IPS-18a (cell line): ENCODE results near the gene SEC14L3.

Experiments used
- H3K27ac ChIP-seq: one replicate; pipeline ENCODE4 v1.5.1; 2013; ENCODE audit warnings: low read length
- H3K27me3 ChIP-seq: one replicate; pipeline ENCODE4 v1.6.1; 2013; ENCODE audit warnings: mild to moderate bottlenecking, low read length; ENCODE audit not compliant: control insufficient read depth, insufficient read depth
- H3K36me3 ChIP-seq: one replicate; pipeline ENCODE4 v1.6.1; 2013; ENCODE audit warnings: low read depth, low read length; ENCODE audit not compliant: control insufficient read depth
- H3K4me1 ChIP-seq: one replicate; pipeline ENCODE4 v1.6.1; 2013; ENCODE audit warnings: low read depth, low read length; ENCODE audit not compliant: control insufficient read depth
- H3K4me3 ChIP-seq: one replicate; pipeline ENCODE4 v1.5.1; 2013; ENCODE audit warnings: low read length
- H3K9ac ChIP-seq: one replicate; pipeline ENCODE4 v1.6.1; 2013; ENCODE audit warnings: mild to moderate bottlenecking, low read length, moderate library complexity
- H3K9me3 ChIP-seq: one replicate; pipeline ENCODE4 v1.6.1; 2013; ENCODE audit warnings: low read depth, low read length; ENCODE audit not compliant: control insufficient read depth

Gene SEC14L3

DNA sequence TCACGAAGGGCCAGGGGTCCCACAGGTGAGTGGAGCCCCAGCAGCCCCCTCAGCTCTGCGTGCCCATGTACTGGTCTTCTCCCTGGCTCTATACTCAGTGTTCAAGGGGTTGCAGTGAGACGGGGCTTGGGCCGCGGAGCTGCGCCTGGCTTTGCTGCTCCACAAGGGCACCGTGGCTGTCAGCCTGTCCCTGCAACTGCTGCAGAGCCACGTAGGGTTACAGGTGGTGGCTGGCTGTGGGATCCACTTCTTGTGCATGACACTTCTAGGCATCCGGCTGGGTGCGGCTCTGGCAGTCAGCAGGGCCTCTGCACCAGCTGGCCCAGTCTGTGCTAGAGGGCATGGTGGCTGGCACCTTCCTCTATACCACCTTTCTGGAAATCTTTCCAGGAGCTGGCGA lies 32.0 kb downstream of the SEC14L3 start:
- Histone ChIP-seq H3K27ac (no peak overlapping the region), H3K4me3 (no peak overlapping the region), H3K9me3 (no peaks in the 10 kb centered on the region), H3K27me3 (no peaks in the 10 kb centered on the region), H3K36me3 (no peaks in the 10 kb centered on the region), H3K4me1 (peaks cover 3% of the 10 kb centered on the region), H3K9ac (no peak overlapping the region)

DNA sequence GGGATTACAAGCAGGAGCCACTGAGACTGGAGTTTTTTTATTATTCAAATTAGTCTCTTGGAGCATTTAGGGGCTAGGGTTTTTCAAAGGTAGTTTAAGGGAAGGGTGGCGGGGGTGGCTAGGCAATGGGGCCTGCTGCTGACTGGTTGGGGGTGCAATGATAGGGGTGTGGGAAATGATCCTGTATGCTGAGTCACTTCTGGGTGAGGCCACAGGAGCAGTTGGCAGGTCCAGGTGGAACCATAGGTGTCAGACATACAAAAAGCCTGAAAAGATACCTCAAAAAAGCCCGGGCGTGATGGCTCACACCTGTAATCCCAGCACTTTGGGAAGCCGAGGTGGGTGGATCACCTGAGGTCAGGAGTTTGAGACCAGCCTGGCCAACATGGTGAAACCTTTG lies 32.6 kb downstream of the SEC14L3 start:
- H3K4me3 ChIP-seq = no peak overlapping the region
- H3K27ac ChIP-seq = no peak overlapping the region

DNA sequence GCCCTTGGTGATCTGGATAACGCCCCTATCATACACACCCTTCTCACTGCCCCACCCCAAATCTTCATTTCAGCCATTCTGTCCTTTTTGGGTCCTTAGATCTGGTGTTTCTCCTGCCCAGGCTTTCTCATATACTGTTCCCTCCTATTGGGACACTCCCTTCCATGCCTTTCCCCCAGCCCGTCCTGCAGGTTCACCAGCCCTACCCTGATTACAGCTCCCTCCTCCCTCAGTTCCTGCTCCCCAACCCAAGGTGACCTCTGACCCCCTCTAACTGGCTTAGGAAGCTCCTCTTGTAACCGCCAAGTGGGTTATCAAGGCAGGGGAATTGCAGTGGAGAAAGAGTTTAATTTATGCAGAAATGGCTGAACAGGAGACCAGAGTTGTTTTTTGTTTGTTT lies 33.3 kb downstream of the SEC14L3 start:
- Histone ChIP-seq H3K9me3 (no peaks in the 10 kb centered on the region), H3K27ac (no peak overlapping the region), H3K36me3 (no peaks in the 10 kb centered on the region), H3K27me3 (no peaks in the 10 kb centered on the region), H3K4me1 (no peaks in the 10 kb centered on the region), H3K9ac (no peak overlapping the region), H3K4me3 (no peak overlapping the region)

More for the DNA sequence above, 32.6 kb downstream of the SEC14L3 start:
- Histone ChIP-seq H3K4me1 (no peaks in the 10 kb centered on the region), H3K36me3 (no peaks in the 10 kb centered on the region), H3K9me3 (no peaks in the 10 kb centered on the region), H3K9ac (no peak overlapping the region), H3K27me3 (no peaks in the 10 kb centered on the region)

DNA sequence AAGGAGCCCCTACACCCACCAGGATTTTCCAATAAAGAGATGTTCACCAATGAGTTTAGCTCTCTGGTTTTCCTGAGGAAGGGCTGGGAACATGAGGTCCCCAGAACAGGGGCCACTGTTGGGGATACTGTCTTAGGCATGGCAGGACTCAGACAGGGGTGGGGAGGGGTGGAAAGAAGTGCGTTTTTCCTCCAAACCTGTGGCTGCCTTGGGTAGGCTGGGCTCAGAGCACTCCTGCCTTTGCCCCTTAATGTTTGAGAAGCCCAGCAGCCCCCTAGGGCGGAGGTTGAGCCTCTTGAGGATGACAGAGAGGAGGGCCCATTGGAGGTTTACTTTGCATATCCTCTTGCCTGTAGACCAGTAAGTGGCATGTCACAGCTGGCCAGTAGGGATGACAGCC lies 35.6 kb downstream of the SEC14L3 start:
- no peak overlapping the region for H3K27ac ChIP-seq
- H3K4me1 ChIP-seq = no peaks in the 10 kb centered on the region
- no peak overlapping the region for H3K4me3 ChIP-seq
- no peaks in the 10 kb centered on the region for H3K9me3 ChIP-seq
- H3K36me3 ChIP-seq = no peaks in the 10 kb centered on the region
- no peaks in the 10 kb centered on the region for H3K27me3 ChIP-seq
- no peak overlapping the region for H3K9ac ChIP-seq

DNA sequence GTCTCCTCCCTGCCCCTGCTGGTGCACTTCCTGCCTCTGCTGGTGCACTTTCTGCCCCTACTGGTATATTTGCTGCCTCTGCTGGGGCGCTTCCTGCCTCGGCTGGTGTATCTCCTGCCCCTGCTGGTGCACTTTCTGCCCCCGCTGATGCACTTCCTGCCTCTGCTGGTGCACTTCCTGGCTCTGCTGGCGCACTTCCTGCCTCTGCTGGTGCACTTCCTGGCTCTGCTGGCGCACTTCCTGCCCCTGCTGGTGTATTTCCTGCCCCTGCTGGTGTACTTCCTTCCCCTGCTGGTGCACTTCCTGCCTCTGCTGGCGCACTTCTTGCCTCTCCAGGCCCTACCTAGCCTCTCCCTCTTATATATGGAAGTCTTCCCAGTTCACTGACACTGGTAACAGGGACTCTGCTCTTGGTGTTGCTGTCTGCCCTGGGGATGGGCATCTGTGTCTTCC lies 36.1 kb downstream of the SEC14L3 start:
- Histone ChIP-seq H3K4me1 (no peaks in the 10 kb centered on the region), H3K27me3 (no peaks in the 10 kb centered on the region), H3K36me3 (no peaks in the 10 kb centered on the region), H3K4me3 (no peak overlapping the region), H3K9me3 (no peaks in the 10 kb centered on the region), H3K27ac (no peak overlapping the region), H3K9ac (no peak overlapping the region)

DNA sequence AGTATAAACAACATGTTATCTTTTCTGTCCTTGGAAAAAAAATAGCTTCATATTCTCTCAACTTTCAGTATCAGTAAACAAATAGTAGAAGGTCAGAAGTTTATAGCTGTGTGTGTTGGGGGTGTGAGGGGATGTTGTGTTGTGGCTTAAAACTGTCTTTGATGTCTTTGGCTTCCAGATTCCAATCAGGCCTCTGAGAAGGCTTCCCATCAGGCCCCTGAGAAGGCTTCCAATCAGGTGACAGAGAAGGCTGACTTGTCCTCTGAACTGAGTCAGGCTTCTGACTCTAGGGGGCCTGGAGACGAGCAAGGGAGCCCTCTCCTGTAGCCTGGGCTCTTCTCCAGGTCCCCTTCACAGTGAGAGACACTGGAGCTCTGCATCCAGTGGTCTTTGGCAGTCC lies 37.0 kb downstream of the SEC14L3 start:
- Histone ChIP-seq H3K36me3 (no peaks in the 10 kb centered on the region), H3K4me3 (no peak overlapping the region), H3K9me3 (no peaks in the 10 kb centered on the region), H3K9ac (no peak overlapping the region), H3K4me1 (no peaks in the 10 kb centered on the region), H3K27me3 (no peaks in the 10 kb centered on the region), H3K27ac (no peak overlapping the region)

DNA sequence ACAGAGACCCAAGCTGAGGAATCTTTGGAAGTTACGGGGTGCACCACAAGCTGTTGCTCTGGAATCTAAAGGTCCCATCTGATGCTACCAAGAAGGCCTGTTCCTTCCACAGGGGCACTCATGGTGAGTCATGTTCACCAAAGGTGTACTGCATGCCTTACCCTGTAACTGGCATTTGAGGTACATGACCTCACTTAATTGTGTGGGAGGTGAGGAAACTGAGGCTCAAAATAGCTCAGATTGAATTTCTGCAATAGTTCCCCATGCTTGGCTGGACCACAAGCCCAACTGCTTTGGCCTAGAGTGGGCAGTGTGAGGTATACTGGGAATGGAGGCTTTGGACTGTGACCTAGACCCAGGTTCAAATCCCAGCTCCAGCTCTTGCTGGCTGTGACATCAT lies 38.0 kb downstream of the SEC14L3 start:
- Histone ChIP-seq H3K27ac (no peak overlapping the region), H3K4me1 (no peaks in the 10 kb centered on the region), H3K9ac (no peak overlapping the region), H3K4me3 (no peak overlapping the region), H3K9me3 (no peaks in the 10 kb centered on the region), H3K36me3 (peaks cover 5% of the 10 kb centered on the region), H3K27me3 (no peaks in the 10 kb centered on the region)

DNA sequence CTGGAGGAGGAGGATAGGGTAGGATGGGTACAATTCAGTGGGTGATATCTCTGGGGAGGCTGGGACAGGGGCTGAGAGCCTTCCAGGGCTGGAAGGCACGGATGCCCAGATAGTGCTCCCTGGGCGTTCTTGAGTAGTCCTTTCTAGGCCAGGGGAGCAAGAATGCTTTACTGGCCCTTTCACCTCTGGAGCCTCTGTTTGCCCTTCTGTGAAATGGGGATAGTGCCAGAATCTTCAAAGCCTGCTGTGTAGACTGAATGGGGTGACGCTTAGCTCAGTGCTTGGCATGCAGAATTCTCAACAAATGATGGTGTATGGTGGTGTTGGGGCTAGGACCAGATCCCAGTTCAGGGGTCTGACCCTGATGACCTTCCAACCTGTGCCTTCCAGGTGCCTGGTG lies 38.6 kb downstream of the SEC14L3 start:
- peaks cover 10% of the 10 kb centered on the region for H3K36me3 ChIP-seq

DNA sequence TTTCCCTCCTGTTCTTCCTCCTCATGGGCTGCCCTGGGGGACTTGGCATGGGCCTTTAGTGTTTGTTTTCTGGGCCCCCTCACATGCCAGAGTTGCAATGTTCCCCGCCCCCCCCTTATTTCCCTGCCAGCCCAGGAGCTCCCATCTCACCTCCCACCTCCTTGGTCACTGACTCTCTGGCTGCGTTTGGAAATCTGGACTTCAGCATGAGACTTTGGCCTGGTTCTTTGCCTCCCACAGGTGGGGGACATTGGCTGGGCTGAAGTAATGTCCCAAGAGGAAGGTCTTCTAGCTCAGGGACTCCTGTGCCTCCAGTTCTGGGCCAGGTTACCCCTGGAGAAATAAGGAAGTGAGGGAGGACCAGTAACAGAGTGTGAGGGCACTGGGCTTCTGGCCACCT lies 39.3 kb downstream of the SEC14L3 start:
- no peak overlapping the region for H3K27ac ChIP-seq
- H3K36me3 ChIP-seq = peaks cover 14% of the 10 kb centered on the region
- H3K27me3 ChIP-seq = no peaks in the 10 kb centered on the region
- no peaks in the 10 kb centered on the region for H3K9me3 ChIP-seq
- H3K9ac ChIP-seq = no peak overlapping the region
- no peaks in the 10 kb centered on the region for H3K4me1 ChIP-seq
- no peak overlapping the region for H3K4me3 ChIP-seq

More for the DNA sequence above, 38.6 kb downstream of the SEC14L3 start:
- Histone ChIP-seq H3K4me3 (no peak overlapping the region), H3K9ac (no peak overlapping the region), H3K27me3 (no peaks in the 10 kb centered on the region), H3K4me1 (no peaks in the 10 kb centered on the region), H3K27ac (no peak overlapping the region), H3K9me3 (no peaks in the 10 kb centered on the region)

DNA sequence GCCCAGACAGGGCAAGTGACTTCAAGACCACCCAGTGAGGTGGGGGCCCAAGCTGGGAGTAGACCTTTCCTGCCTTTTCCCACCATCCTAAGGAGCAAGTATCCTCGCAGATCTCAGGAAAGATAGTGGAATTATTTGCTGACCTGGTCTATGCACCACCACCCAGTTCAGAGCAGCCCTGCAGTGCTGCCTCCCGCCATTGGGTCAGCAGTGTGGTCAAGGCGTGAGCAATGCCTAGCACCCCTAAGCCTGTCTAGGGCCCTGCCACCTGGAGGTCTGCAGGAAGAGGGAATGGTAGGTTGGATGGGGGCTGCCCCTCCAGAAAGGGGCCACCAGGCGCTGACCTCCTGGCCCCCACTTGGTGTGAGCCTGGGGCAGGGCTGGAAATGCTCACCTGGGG lies 39.7 kb downstream of the SEC14L3 start:
- no peak overlapping the region for H3K27ac ChIP-seq
- H3K4me3 ChIP-seq = no peak overlapping the region
- peaks cover 19% of the 10 kb centered on the region for H3K36me3 ChIP-seq
- H3K4me1 ChIP-seq = no peaks in the 10 kb centered on the region
- H3K27me3 ChIP-seq = no peaks in the 10 kb centered on the region
- H3K9me3 ChIP-seq = no peaks in the 10 kb centered on the region
- H3K9ac ChIP-seq = no peak overlapping the region

DNA sequence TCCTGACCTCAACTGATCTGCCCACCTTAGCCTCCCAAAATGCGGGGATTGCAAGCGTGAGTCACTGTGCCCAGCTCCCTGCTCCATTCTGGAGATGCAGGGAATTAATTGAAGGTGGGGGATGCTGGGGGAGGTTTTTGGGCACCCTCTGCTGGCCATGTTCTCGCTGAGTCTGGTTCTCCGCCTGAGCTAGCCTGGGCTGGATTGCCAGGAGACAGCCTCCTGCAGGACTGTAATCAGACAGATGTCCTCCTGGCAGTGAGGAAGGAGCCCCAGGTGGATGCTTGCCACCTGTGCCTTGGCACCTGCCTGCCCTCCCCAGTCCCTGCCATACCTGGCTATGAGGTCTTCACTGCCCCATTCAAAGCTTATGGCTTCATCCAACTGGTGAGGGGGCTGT lies 40.9 kb downstream of the SEC14L3 start:
- Histone ChIP-seq H3K4me1 (no peaks in the 10 kb centered on the region), H3K27ac (no peak overlapping the region), H3K27me3 (no peaks in the 10 kb centered on the region), H3K9me3 (no peaks in the 10 kb centered on the region), H3K4me3 (no peak overlapping the region), H3K9ac (no peak overlapping the region), H3K36me3 (peaks cover 19% of the 10 kb centered on the region)

DNA sequence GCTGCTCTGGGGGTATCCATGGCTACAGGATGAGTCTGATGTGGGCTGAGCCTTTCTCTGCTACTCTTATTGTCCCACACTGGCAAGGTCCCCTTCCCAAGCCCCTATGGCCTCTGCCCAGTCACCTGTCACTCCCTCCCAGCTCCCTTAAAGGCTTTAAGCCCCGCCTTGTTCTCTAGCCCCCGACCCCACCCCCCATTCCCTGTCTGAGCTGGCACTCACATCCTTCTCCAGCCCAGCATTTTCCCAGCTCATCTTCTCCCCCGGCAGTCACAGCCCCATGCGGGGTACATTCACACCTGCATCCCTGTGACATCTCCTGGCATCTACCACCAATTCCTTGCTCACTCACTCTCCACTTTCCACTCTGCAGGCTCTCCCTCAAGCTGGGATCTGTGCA lies 41.9 kb downstream of the SEC14L3 start:
- no peaks in the 10 kb centered on the region for H3K27me3 ChIP-seq
- no peak overlapping the region for H3K27ac ChIP-seq
- peaks cover 19% of the 10 kb centered on the region for H3K36me3 ChIP-seq
- H3K9ac ChIP-seq = no peak overlapping the region
- no peaks in the 10 kb centered on the region for H3K9me3 ChIP-seq
- peaks cover 2% of the 10 kb centered on the region for H3K4me1 ChIP-seq
- no peak overlapping the region for H3K4me3 ChIP-seq
